SK-N-SH (cell line): ENCODE measurements around the gene EVX1.

ENCODE experiments used
- EZH2phosphoT487 ChIP-seq: fragments of 200-600 bp; sonication (generic); IDR thresholded peaks from 2 replicates; pipeline ENCODE4 v1.6.1; 2017; ENCODE audit warnings: low read depth, mixed run types, mild to moderate bottlenecking, antibody characterized with exemption, moderate library complexity, borderline replicate concordance
- RCOR1 ChIP-seq: fragments of 150-350 bp; IDR thresholded peaks from 2 replicates; pipeline ENCODE4 v1.6.1; 2017; ENCODE audit warnings: antibody characterized with exemption, low read length

DNA sequence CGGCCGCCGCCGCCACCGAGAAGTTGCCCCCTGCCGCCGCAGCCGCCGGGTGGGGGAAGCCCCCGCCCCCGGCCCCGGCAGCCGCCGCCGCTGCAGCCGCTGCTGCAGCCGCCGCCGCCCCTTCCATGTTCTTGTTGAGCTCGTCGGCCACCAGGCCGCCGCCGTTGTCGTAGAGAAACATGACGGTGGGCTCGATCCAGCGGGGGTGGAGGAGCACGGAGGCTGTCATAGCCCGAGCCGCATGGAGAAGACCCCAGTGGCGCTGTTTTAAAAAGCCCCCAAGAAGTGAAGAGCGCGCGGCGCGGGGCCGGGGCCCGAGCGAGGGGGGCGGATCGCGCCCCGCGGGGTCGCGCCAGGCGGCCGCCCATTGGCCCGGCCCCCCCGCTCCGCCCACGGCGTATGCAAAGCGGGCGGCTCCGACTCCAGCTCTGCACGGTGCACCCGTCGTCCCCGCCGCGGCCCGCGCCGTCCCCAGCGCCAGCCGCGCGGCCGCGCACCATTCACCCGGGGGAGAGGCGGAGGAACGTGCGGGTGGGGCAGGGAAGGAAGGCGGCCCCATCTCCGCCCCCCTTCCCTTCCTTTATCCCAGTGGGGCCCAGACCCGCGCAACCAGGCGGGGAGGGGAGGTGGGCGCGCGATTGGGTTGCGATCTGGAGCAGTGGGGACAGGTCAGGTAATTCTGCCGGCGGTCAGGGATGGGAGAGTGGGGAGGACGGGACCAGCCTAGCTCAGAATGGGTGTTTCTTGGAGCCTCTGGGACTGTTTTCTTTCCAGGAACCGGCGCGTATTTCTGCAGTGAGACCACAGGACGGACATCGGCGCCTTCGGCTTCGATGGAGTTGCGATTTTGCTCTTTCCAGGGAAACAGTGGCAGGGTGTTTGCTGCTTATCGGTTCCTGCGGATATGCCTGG lies 42.5 kb upstream of the EVX1 start, which contains the start of gene HOXA13:
- TF ChIP-seq EZH2phosphoT487 (peak; percentile 72), RCOR1 (no peak)
